CD8-positive, alpha-beta memory T cell (primary cell): Measurements from ENCODE around the gene UNC5C. TPM values are rescaled to one million over a fixed set of nuclear protein-coding genes. Genes with fewer than 3 reads are reported as not detected.

ENCODE experiments used
- CTCF ChIA-PET: fragments of 350-600 bp; sonication (Branson Sonifier 250); formaldehyde crosslinking; loops from one replicate; lab custom pipeline; 2021; ENCODE audit warnings: antibody characterized with exemption; lab: Charles Lee
- POLR2A ChIA-PET: fragments of 350-600 bp; sonication (Branson Sonifier 250); formaldehyde crosslinking; loops from one replicate; lab custom pipeline; 2021; ENCODE audit warnings: antibody characterized with exemption; lab: Charles Lee
- DNase-seq, 5 donors: peaks; one replicate each; pipeline versions ENCODE4 v3.0.0 to v3.0.0-alpha.2; 2020 to 2022; ENCODE audit warnings: mixed read lengths in 1 of 5
- H3K27ac ChIP-seq: one replicate; pipeline ENCODE4 v1.7.0; 2013; ENCODE audit warnings: low read depth, mild to moderate bottlenecking, low read length, moderate library complexity
- H3K27me3 ChIP-seq: 2 replicates; pipeline ENCODE4 v1.7.0; 2013; ENCODE audit warnings: low read length, mild to moderate bottlenecking; ENCODE audit not compliant: insufficient read depth, poor library complexity, severe bottlenecking
- H3K36me3 ChIP-seq: 2 replicates; pipeline ENCODE4 v1.7.0; 2013; ENCODE audit warnings: mild to moderate bottlenecking, low read length, moderate library complexity; ENCODE audit not compliant: insufficient read depth
- H3K4me1 ChIP-seq: 2 replicates; pipeline ENCODE4 v1.7.0; 2013; ENCODE audit warnings: mild to moderate bottlenecking, low read length, moderate library complexity; ENCODE audit not compliant: insufficient read depth
- H3K4me3 ChIP-seq: 2 replicates; pipeline ENCODE4 v1.7.0; 2013; ENCODE audit warnings: mild to moderate bottlenecking, low read length
- H3K9me3 ChIP-seq: 2 replicates; pipeline ENCODE4 v1.7.0; 2013; ENCODE audit warnings: mild to moderate bottlenecking, low read length
- H3K27ac Mint-ChIP-seq, 8 donors: one replicate each; pipeline ENCODE4 v1.8.0; 2020 to 2021; ENCODE audit warnings: mixed read lengths in 8 of 8, mild to moderate bottlenecking in 6 of 8, inconsistent platforms in 3 of 8, moderate library complexity in 3 of 8
- H3K27me3 Mint-ChIP-seq, 2 donors: one replicate each; pipeline ENCODE4 v1.8.0; 2020 to 2021; ENCODE audit warnings: mixed read lengths in 2 of 2, mild to moderate bottlenecking in 1 of 2, moderate library complexity in 1 of 2
- H3K36me3 Mint-ChIP-seq, 3 donors: one replicate each; pipeline ENCODE4 v1.8.0; 2020 to 2021; ENCODE audit warnings: mixed read lengths in 3 of 3, inconsistent platforms in 1 of 3, mild to moderate bottlenecking in 1 of 3
- H3K4me1 Mint-ChIP-seq, 3 donors: one replicate each; pipeline ENCODE4 v1.8.0; 2020 to 2021; ENCODE audit warnings: mixed read lengths in 3 of 3, inconsistent platforms in 1 of 3, mild to moderate bottlenecking in 1 of 3
- H3K4me3 Mint-ChIP-seq, 7 donors: one replicate each; pipeline ENCODE4 v1.8.0; 2020 to 2021; ENCODE audit warnings: mixed read lengths in 7 of 7, mild to moderate bottlenecking in 6 of 7, moderate library complexity in 4 of 7, inconsistent platforms in 2 of 7
- H3K9me3 Mint-ChIP-seq, 5 donors: one replicate each; pipeline ENCODE4 v1.8.0; 2020 to 2022; ENCODE audit warnings: mixed read lengths in 5 of 5, mild to moderate bottlenecking in 3 of 5, moderate library complexity in 2 of 5, inconsistent platforms in 1 of 5
- polyA plus RNA-seq: library from polyadenylated mRNA; unstranded; fragments of 300-500 nt; fragmentation: Illumina TruSeq; gene quantifications from one replicate; pipeline ENCODE4 v1.2.3, GENCODE V29; 2021
- total RNA-seq, 2 experiments: library from RNA; stranded (reverse); gene quantifications; one replicate each; pipeline ENCODE4 v1.2.3, GENCODE V29; 2021

Gene UNC5C
- total and polyA plus RNA-seq, 3 experiments from 2014 or later = not detected

DNA sequence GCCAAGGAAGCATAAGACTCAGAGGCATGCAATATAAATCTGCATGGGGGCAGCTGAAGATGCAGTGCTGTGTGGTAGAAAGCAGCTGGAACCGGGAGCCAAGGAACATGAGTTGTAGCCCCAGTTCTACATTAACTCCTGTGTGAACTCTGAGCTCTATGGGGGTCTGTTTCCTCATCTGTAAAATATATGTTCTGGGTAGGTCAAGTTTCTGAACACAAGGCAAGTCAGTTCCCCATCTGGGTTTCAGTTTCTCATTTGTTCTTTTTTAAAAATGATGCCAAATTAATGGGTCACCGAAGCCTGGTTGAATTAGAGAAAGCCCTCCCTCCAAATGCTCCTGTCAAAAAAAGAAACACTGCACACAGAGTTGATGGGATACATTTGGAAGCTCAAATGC, 24.0 kb downstream of the UNC5C start:
- ChIA-PET POLR2A (no interaction called here), CTCF (no interaction called here)
- H3K4me1 ChIP-seq = no peaks in the 10 kb centered on the region
- H3K27me3 ChIP-seq = no peaks in the 10 kb centered on the region
- Mint-ChIP-seq H3K36me3 (no peaks in the 10 kb centered on the region), H3K4me1 (no peaks in the 10 kb centered on the region), H3K9me3 (peaks cover 0 to 5% (median 0%) of the 10 kb centered on the region in 5 donors), H3K27me3 (no peaks in the 10 kb centered on the region), H3K27ac (no peak overlapping the region), H3K4me3 (no peak overlapping the region)
- no peak overlapping the region for H3K27ac ChIP-seq
- H3K4me3 ChIP-seq = no peak overlapping the region
- no peak for DNase-seq
- H3K9me3 ChIP-seq = no peaks in the 10 kb centered on the region
- H3K36me3 ChIP-seq = no peaks in the 10 kb centered on the region

DNA sequence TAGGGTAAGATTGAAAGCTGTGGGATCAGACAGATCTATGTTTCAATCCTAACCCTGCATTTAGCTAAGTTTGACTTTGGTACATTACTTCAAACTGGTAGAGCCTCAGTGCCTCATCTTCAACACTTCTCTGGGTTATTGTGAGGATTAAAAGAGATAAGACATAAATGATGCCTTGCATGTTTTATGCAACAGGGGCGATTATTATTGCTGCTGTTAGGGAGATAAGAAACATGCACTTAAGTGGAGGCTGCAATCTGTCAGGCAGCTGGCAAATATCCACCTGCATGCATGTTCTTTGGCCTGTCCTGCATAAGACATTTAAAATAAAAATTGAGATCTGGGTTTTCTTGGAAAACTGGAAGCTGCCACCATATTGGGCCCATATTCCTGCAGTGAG, 24.6 kb downstream of the UNC5C start:
- Mint-ChIP-seq H3K4me3 (no peak overlapping the region), H3K36me3 (no peaks in the 10 kb centered on the region), H3K9me3 (peaks cover 0 to 5% (median 0%) of the 10 kb centered on the region in 5 donors), H3K4me1 (no peaks in the 10 kb centered on the region), H3K27ac (no peak overlapping the region), H3K27me3 (no peaks in the 10 kb centered on the region)
- POLR2A ChIA-PET = no interaction called here
- Histone ChIP-seq H3K27me3 (no peaks in the 10 kb centered on the region), H3K4me3 (no peak overlapping the region), H3K36me3 (no peaks in the 10 kb centered on the region), H3K4me1 (no peaks in the 10 kb centered on the region), H3K27ac (no peak overlapping the region), H3K9me3 (no peaks in the 10 kb centered on the region)
- CTCF ChIA-PET = no interaction called here
- no peak for DNase-seq

GRCh38 chr4:95522682-95523530, 25.9 kb downstream of the UNC5C start:
- no peak for DNase-seq
- peaks cover 0 to 5% (median 0%) of the 10 kb centered on the region in 5 donors for H3K9me3 Mint-ChIP-seq
- Histone ChIP-seq H3K27ac (no peak overlapping the region), H3K9me3 (no peaks in the 10 kb centered on the region), H3K36me3 (no peaks in the 10 kb centered on the region), H3K4me3 (no peak overlapping the region), H3K27me3 (no peaks in the 10 kb centered on the region), H3K4me1 (no peaks in the 10 kb centered on the region)
- ChIA-PET CTCF (no interaction called here), POLR2A (no interaction called here)
- H3K36me3 Mint-ChIP-seq = no peaks in the 10 kb centered on the region
- H3K4me1 Mint-ChIP-seq = no peaks in the 10 kb centered on the region
- no peaks in the 10 kb centered on the region for H3K27me3 Mint-ChIP-seq
- no peak overlapping the region for H3K27ac Mint-ChIP-seq
- H3K4me3 Mint-ChIP-seq = no peak overlapping the region

DNA sequence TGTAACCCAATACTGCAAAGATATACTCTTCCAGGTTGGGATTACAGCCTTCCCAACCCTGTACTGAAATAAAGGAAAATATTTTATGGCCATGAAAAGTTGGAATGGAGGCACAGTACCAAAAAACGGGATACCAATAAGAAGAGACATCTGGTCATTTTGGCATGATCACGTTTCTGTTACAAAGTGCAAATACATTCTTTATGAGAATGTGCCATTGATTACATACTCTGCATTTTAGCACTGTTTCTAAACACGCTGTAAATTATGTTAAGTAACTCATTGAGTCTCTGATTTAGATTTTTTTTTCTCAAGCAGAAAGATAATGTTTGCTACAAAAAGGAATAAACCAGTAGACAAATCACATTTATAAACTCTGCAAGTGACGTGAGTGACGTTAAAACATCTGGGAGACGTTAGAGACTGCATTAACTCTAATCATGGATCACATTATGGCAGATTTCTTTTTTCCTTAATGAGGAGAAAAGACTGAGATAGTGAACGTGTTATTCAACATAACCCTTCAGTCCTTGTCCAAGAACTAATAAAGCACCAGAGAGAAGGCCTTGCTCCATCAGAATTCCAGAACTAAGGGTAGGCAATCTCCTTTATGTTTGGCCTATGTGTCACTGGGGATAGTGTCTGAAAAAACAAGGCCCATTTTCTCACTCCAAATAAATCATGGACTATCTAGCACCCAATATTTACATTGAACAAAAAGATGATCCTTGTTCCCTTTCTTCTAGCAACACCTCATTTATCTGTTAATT, 31.0 kb downstream of the UNC5C start:
- CTCF ChIA-PET = no interaction called here
- Histone ChIP-seq H3K4me1 (no peaks in the 10 kb centered on the region), H3K4me3 (no peak overlapping the region), H3K9me3 (no peaks in the 10 kb centered on the region), H3K27me3 (no peaks in the 10 kb centered on the region), H3K36me3 (no peaks in the 10 kb centered on the region), H3K27ac (no peak overlapping the region)
- no peak overlapping the region for H3K27ac Mint-ChIP-seq
- no peak overlapping the region for H3K4me3 Mint-ChIP-seq
- no peaks in the 10 kb centered on the region for H3K36me3 Mint-ChIP-seq
- POLR2A ChIA-PET = no interaction called here
- peaks cover 0 to 2% (median 0%) of the 10 kb centered on the region in 5 donors for H3K9me3 Mint-ChIP-seq
- DNase-seq = no peak
- H3K4me1 Mint-ChIP-seq = no peaks in the 10 kb centered on the region
- no peaks in the 10 kb centered on the region for H3K27me3 Mint-ChIP-seq

- H3K36me3 ChIP-seq = no peaks in the 10 kb centered on the region
- no peak overlapping the region for H3K27ac ChIP-seq
- no peak for DNase-seq
- ChIA-PET CTCF (no interaction called here), POLR2A (no interaction called here)
- Mint-ChIP-seq H3K36me3 (no peaks in the 10 kb centered on the region), H3K27ac (no peak overlapping the region), H3K27me3 (no peaks in the 10 kb centered on the region), H3K4me1 (no peaks in the 10 kb centered on the region), H3K4me3 (no peak overlapping the region), H3K9me3 (no peaks in the 10 kb centered on the region)
- no peaks in the 10 kb centered on the region for H3K4me1 ChIP-seq
- no peaks in the 10 kb centered on the region for H3K27me3 ChIP-seq
- H3K4me3 ChIP-seq = no peak overlapping the region
- no peaks in the 10 kb centered on the region for H3K9me3 ChIP-seq
Measured at GRCh38 chr4:95516528-95517017, 32.2 kb downstream of the UNC5C start.

DNA sequence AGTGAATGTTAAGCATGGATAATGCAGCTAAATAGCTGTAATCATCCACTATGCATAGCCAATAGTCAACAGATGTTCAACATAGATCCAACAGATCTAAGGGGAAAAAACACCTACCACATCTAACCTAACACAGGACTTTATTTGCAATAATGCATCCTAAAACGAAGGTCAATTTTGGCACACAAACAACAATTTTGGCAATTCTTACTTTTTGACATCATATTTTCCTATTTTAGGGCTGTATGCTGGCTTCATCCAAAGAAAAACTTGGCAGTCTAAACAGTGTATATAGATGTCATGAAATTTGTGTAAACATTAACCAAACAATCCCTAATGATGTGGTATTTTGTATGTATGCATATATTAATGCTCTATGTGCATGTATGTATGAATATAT, 33.2 kb downstream of the UNC5C start:
- Mint-ChIP-seq H3K4me1 (no peaks in the 10 kb centered on the region), H3K4me3 (no peak overlapping the region), H3K9me3 (no peaks in the 10 kb centered on the region), H3K27ac (no peak overlapping the region), H3K36me3 (no peaks in the 10 kb centered on the region), H3K27me3 (no peaks in the 10 kb centered on the region)
- CTCF ChIA-PET = no interaction called here
- Histone ChIP-seq H3K9me3 (no peaks in the 10 kb centered on the region), H3K27me3 (no peaks in the 10 kb centered on the region), H3K36me3 (no peaks in the 10 kb centered on the region), H3K4me3 (no peak overlapping the region), H3K27ac (no peak overlapping the region), H3K4me1 (no peaks in the 10 kb centered on the region)
- POLR2A ChIA-PET = no interaction called here
- DNase-seq = no peak

GRCh38 chr4:95513022-95513421, 35.8 kb downstream of the UNC5C start:
- H3K27me3 Mint-ChIP-seq = no peaks in the 10 kb centered on the region
- ChIA-PET POLR2A (no interaction called here), CTCF (no interaction called here)
- Histone ChIP-seq H3K36me3 (no peaks in the 10 kb centered on the region), H3K27ac (no peak overlapping the region), H3K4me1 (no peaks in the 10 kb centered on the region), H3K4me3 (no peak overlapping the region), H3K9me3 (no peaks in the 10 kb centered on the region), H3K27me3 (no peaks in the 10 kb centered on the region)
- H3K27ac Mint-ChIP-seq = no peak overlapping the region
- no peaks in the 10 kb centered on the region for H3K36me3 Mint-ChIP-seq
- H3K4me1 Mint-ChIP-seq = no peaks in the 10 kb centered on the region
- DNase-seq = no peak
- peaks cover 0 to 2% (median 0%) of the 10 kb centered on the region in 5 donors for H3K9me3 Mint-ChIP-seq
- no peak overlapping the region for H3K4me3 Mint-ChIP-seq

- Histone ChIP-seq H3K27ac (no peak overlapping the region), H3K27me3 (no peaks in the 10 kb centered on the region), H3K4me1 (no peaks in the 10 kb centered on the region), H3K9me3 (no peaks in the 10 kb centered on the region), H3K36me3 (no peaks in the 10 kb centered on the region), H3K4me3 (no peak overlapping the region)
- no peak overlapping the region for H3K27ac Mint-ChIP-seq
- H3K4me1 Mint-ChIP-seq = no peaks in the 10 kb centered on the region
- CTCF ChIA-PET = no interaction called here
- no peak for DNase-seq
- POLR2A ChIA-PET = no interaction called here
- no peak overlapping the region for H3K4me3 Mint-ChIP-seq
- no peaks in the 10 kb centered on the region for H3K27me3 Mint-ChIP-seq
- H3K9me3 Mint-ChIP-seq = peaks cover 0 to 2% (median 0%) of the 10 kb centered on the region in 5 donors
- no peaks in the 10 kb centered on the region for H3K36me3 Mint-ChIP-seq
Measured at GRCh38 chr4:95511477-95511876, 37.3 kb downstream of the UNC5C start.
